HG03565 (cell line): Measurements from ENCODE around the gene IL36A.

Experiments used
- ATAC-seq: cut with Tn5 transposase; IDR thresholded peaks from one replicate; pipeline ENCODE4 v1.9.1; 2021; ENCODE audit warnings: mild to moderate bottlenecking, moderate library complexity; ENCODE audit not compliant: unreplicated experiment

The IL36A gene

DNA sequence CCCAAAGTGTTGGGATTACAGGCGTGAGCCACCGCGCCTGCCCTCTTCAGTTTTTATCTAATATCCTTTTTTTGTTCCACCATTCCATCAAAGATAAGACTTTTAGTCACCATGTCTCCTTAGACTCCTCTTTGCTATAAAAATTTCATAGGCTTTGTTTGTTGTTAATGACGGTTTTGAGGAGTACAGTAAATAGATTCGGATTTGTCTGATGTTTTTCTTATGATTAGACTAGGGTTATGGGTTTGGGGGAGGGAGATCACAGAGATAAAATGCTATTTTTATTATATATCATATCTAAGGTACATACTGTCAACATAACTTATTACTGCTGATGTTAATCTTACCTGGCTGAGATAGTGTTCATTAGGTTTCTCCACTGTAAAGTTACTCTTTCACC is 41.2 kb downstream of the IL36A start:
- ATAC-seq = no peak

DNA sequence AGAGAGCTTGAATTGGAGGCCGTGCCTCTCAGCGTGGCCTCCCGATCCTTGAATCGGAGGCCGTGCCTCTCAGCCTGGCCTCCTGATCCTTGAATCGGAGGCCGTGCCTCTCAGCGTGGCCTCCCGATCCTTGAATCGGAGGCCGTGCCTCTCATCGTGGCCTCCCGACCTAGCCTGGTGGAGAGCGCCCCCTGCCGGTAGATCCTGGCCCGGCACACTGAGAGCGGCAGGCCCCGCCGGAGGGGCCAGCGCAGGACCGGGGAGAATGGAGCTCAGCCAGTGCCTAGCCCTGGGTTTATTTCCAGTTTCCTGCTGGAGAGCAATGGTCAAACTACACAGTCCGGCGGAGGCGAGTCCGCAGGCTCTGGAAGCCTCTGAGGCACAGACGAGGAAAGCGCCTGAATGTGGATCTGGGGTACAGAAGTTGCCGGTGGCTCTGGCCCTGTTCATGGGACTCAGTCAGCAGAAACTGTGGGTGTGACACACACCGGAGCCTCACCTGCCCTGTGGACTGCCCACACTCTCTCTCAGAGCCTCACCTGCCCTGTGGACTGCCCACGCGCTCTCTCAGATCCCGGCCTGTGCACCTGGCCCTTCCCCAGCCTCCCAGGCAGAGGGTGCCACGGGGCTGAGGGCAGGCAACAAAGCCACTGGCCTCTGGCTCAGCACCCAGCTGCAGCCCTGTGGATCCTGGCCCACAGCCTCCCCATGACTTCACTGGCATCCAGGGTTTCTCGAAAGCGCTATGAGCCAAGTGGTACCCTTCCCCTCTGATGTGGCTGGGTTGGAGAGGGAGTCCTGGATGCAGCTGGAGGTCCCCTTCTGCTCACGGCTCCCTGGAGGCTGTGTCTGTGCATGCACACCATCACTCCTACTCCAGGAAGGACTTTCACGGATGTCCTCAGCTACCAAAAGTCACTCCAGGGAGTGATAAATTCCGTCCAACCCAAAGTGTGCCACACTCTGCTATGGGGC is 45.9 kb downstream of the IL36A start:
- no peak for ATAC-seq

DNA sequence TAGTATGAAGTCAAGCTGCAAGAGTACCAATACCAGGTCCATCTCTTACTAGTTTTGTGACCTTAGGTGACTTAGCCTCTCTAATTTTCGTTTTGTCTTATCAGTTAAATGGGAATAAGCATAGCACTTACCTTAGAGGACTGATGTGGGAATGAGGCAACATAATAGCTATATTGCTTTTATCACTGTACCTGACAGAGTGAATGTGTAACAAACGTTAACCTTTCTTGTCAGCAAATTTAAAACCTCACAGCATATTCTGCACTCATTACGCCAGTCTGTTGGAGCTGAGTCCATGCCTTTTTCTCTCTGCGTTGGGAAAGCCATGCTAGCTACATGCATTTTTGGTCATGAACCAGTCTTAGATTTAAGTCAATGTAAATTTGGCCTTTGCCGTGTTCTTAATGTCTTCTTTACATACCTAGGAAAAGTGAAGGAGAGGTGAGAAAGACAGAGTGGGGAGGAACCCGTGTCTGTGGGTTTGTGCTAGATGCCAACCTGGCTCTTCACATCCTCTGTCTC is 47.2 kb downstream of the IL36A start, which contains the start of gene IL36B:
IL36B (minus strand) TSS at position 472 of the 522 bp plus-strand sequence.
- no peak for ATAC-seq

DNA sequence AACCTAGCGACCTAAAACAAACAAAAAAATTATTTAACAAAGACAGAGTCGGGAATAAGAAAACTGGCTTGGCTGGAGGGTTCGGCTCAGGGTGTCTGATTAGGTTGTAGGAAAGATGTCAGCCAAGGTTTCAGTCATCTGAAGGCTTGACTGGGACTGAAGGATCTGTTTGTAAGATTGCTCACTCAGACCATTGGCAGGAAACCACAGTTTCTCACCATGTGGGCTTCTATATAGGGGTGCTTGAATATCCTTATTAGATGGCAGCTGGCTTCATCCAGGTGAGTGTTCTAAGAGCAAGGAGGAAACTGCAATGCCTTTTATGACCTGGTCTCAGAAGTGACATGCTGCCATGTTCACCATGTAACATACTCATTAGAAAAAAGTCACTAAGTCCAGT is 48.4 kb downstream of the IL36A start:
- ATAC-seq = no peak

DNA sequence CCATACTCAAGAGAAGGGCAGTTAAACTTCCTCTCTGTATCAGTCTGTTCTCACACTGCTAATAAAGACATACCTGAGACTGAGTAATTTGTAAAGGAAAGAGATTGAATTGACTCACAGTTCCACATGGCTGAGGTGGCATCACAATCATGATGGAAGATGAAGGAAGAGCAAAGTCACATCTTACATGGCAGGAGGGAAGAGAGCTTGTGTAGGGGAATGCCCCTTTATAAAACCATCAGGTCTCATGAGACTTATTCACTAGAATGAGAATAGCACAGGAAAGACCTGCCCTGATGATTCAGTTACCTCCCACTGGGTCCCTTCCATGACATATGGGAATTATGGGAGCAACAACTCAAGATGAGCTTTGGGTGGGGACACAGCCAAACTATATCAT is 48.8 kb downstream of the IL36A start:
- no peak for ATAC-seq

DNA sequence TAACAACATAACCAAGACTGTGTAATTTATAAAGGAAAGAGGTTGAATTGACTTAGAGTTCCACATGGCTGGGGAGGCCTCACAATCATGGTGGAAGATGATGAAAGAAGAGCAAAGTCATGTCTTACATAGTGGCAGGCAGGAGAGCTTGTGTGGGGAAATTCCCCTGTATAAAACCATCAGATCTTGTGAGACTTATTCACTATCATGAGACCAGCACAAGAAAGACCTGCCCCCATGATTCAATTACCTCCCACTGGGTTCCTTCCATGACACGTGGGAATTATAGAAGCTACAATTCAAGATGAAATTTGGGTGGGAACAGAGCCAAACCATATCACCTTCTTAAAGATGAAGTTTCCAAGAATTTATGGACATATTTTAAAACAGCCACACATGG is 51.3 kb downstream of the IL36A start:
- ATAC-seq = no peak

DNA sequence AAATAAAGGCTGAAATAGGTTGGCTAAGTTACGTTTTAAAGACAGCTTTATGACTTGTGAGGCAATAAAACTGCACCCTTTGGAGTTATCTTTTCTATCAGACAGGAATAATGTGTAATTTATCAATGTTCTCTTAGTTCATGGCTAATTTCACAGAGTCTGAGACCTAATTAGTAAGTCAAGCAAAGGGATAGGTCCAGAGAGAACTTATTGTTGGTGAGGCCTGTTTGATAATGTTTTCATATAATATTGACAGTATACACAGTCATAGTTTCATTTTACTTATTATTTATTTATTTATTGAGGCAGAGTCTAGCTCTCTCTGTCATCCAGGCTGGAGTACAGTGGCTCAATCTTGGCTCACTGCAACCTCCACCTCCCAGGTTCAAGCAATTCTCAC is 51.9 kb downstream of the IL36A start:
- no peak for ATAC-seq
